ENCODE data around the gene ST7.
"Not testable (repeated sequence)": the region's sequence is repeated elsewhere in the genome, so short reads cannot be mapped to it uniquely, and the experiment has no call there.

The ST7 gene

DNA sequence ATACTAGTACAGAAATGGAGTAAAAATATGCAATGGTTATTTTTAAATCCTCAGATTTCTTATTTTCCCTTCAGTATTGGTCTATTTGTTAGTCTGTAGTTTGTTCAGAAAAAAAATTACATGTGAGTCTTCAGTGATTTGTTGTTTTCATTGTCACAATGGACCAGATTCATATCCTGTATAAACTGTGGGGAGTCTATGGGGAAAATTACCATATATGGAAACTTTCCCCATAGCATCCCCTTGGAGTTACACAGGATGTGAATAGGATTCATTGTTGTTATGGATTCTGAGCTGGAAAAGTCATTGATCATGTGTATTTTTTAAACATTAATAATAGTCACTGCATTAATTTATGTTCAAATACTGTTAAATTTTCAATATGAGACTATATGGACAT lies 72.6 kb downstream of the ST7 start:
- DNase-seq (ENCODE audit: low read depth, low spot score) = no peak

DNA sequence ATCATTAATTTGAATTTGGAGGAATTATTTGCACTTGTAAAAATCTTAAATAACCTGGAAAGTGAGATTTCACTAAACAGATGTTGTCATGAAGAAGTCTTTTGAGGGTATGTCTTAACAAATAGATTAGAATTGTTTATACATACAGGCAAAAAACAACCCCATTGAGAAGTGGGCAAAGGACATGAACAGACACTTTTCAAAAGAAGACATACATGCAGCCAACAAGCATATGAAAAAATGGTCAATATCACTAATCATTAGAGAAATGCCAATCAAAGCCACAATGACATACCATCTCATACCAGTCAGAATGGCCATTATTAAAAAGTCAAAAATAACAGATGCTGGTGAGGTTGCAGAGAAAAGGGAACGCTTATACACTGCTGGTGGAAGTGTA lies 77.0 kb downstream of the ST7 start:
- not testable (repeated sequence) for DNase-seq (ENCODE audit: low read depth, low spot score)

- DNase-seq (ENCODE audit: low read depth, low spot score) = not testable (repeated sequence)
Measured at GRCh38 chr7:117030793-117031192, 77.5 kb downstream of the ST7 start.

GRCh38 chr7:117032810-117033209 lies 79.5 kb downstream of the ST7 start:
- DNase-seq (ENCODE audit: low read depth, low spot score) = no peak

DNA sequence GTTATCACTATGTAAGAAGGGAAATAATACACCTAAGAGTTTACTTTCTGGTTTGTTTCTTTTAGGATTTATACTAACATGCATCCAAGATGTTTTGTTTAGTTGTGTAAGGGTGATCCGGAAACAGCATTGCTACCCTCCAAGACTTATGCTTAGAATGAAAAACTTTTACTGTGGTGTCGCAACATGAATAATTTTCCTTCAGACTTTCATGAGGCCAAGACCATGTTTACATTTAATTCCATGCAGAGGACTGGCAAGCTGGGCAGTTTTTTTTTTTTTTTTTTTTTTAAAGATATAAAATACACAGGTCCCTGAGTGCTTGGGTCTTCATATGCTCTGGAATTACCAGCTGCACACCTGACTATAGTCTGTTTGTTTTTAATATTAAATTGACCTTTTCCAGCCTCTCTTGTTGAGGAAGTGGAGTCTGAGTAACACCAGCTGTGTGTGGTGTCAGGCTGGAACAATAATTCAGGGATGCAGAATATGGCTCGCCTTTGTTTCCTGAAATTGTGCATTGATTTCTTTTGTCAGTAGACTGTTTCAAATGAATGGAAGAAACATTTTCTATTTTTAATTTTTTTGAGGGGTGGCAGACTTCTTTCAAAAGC lies 81.7 kb downstream of the ST7 start:
- no peak for DNase-seq (ENCODE audit: low read depth, low spot score)

DNA sequence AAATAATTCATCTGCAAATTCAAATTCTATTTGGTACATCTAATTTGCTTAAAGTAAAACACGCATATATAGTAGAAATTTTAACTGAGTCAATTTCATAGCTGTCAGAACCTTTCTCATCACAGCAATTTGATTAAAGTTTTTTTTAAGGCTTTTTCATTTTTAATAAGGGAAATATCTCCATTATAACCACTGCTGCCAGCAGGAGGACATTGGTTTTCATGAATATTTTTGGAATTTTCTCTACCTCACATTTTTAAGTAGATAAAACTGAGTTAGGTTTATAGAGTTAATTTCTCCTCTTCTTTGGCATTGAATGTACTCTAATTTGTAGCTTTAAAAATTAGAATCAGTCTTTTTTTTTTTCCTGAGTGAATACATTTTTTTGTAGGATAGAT lies 82.2 kb downstream of the ST7 start:
- no peak for DNase-seq (ENCODE audit: low read depth, low spot score)

- DNase-seq (ENCODE audit: low read depth, low spot score) = no peak
Measured at GRCh38 chr7:117036053-117036669, 82.9 kb downstream of the ST7 start.

DNA sequence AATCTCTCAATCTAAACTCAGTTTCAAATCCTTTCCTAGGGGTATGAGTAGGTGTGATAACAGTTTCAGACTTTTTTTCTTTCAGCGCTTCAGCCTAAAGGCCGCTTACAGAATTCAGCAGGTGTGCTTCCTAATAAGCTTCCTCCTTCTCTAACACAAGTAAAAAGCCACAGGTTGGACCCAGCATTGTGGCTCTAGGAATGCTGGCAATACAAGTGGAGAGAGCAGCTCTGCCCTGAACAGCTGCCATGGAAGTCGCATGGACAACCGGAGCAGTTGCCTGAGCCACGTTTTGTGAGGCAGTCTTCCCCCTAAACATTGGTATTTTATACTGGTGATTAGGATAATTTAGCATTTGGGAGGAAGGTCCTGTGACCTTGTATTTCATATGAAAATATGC lies 83.5 kb downstream of the ST7 start:
- DNase-seq (ENCODE audit: low read depth, low spot score) = no peak

DNA sequence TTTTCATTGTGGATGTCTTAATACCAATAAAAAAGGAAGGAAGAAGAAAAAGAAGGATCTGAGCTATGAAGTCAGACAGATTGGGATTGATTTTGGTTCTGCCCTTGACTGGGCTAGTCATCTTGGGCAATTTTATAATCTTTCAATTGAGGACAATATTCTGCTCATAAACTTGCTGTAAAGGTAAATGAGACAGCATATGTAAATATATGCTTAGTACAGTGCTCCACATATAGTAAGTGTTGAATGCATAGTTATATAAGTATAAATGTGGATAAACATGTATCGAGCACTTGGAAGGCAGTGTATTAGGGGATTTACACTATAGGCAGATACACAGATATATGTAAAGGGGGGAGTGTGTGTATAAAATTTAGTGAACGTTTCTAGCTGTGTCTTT lies 85.1 kb downstream of the ST7 start:
- DNase-seq (ENCODE audit: low read depth, low spot score) = no peak

GRCh38 chr7:117041007-117041406 lies 87.7 kb downstream of the ST7 start:
- no peak for DNase-seq (ENCODE audit: low read depth, low spot score)

DNA sequence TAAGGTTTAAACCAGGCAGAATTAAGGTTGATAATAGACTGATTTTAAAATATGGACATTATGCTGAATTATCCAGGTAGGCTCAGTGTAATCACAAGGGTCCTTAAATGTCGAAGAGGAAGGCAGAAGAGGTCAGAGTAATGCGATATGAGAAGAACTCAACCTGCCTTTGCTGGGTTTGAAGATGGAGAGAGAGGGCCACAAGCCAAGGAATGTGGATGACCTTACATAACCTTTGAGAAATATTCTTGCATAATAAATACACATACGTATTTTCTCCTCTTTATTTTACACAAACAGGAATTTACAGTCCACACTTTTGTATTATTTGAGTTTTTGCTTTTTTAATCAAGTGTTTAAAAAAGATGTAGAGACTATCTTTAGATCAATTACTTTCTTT lies 88.5 kb downstream of the ST7 start:
- DNase-seq (ENCODE audit: low read depth, low spot score) = no peak

GRCh38 chr7:117043108-117043825 lies 90.0 kb downstream of the ST7 start:
- peak; percentile 15 for DNase-seq (ENCODE audit: low read depth, low spot score)

- no peak for DNase-seq (ENCODE audit: low read depth, low spot score)
Measured at GRCh38 chr7:117044664-117045063, 91.4 kb downstream of the ST7 start.

GRCh38 chr7:117045927-117046710 lies 92.8 kb downstream of the ST7 start:
- no peak for DNase-seq (ENCODE audit: low read depth, low spot score)

DNA sequence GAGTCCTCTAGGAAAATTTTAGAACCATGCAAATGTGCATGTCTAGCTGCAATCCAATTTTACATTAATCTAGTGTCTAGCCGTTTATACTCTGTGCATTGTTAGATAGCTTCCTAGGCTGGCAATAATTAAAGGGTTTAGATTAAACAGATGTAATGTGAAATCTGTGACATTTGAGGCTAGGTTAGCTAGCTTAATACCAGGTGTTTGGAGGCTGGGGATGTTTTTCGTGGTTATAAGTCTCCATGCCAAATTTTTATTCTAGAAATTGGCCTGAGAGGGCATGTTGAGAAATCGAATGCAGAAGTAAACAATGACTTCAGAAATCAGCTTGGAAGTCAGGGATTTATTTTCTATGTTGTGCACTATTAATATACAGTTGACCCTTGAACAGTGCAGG lies 94.2 kb downstream of the ST7 start:
- DNase-seq (ENCODE audit: low read depth, low spot score) = no peak

DNA sequence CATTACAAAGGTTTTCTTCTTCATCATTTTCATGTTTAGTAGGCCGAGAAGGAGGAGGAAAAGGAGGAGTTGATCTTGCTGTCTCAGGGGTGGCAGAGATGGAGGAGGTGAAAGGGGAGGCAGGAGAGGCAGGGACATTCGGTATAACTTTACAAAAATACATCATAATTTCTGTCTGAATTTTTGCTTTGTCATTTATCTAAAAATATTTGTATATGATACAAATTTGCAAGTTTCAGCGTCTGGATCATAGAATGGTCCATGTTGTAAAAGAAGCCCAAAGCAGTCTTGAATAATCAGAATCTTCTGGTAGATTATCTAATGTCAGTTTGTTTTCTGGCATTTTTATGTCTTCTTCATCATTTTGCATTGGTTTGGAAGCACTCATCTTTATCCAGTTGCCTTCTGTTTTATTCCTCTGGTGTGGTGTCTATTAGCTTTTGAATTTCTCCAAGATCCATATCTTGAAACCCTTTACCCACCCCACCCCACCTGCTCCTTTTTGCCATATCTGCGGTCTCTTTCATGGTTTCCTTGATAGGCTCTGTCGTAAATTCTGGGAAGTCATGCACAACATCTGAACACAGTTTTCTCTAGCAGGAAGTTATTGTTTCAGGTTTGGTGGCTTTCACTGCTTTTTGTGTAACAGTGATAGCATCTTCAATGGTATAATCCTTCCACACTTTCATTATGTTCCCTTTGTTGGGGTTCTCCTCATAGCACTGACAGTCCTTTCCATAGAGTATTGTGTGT lies 95.0 kb downstream of the ST7 start:
- no peak for DNase-seq (ENCODE audit: low read depth, low spot score)

GRCh38 chr7:117048882-117049281 lies 95.6 kb downstream of the ST7 start:
- no peak for DNase-seq (ENCODE audit: low read depth, low spot score)

DNA sequence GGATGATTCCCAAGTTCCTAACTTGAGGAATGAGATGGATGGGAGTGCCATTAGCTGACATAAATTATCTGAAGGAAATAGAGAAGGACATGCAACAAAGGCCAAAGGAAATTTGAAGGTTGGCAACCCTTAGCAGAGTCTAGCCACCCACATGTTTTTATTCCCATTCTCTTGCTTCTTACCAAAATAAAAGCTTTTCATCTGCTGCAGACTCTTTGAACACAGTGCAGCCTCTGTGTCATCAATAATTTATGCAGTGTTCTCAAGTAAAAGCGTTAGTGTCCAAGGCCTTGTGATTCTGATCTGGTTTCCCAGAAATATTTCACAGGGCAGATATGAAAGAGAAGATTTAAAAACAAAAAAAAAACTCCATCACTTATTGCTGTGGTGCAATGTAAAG lies 98.5 kb downstream of the ST7 start:
- peak; percentile 46 for DNase-seq (ENCODE audit: low read depth, low spot score)

GRCh38 chr7:117053432-117053831 lies 100.1 kb downstream of the ST7 start:
- no peak for DNase-seq (ENCODE audit: low read depth, low spot score)

GRCh38 chr7:117061751-117062150 lies 108.5 kb downstream of the ST7 start:
- peak; percentile 13 for DNase-seq (ENCODE audit: low read depth, low spot score)

- no peak for DNase-seq (ENCODE audit: low read depth, low spot score)
Measured at GRCh38 chr7:117062300-117062699, 109.0 kb downstream of the ST7 start.

DNA sequence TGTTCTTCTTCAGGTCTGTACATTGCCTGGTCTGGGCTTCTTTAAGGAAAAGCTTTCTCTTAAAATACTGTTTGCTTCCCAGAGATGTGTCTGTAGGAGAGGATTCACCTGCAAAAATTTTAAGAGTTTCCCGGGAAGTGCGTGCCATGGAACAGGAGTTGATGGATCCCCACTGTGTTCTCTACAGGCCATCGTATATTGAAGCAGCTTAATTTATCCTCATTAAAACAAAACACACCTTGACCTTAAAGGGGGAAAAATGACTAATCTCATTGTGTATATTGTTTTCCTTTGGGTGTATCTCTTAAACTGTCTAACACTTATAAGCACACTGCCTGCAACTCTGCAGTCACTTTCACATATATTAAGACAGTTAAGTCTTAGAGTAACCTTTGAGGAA lies 111.4 kb downstream of the ST7 start:
- DNase-seq (ENCODE audit: low read depth, low spot score) = no peak
